BJ (cell line): ENCODE results near the gene MYO10. TPM values are rescaled to one million over a fixed set of nuclear protein-coding genes. Genes with fewer than 3 reads are reported as not detected.
"Not testable (repeated sequence)": the region's sequence is repeated elsewhere in the genome, so short reads cannot be mapped to it uniquely, and the experiment has no call there.

ENCODE experiments used
- CTCF ChIA-PET: fragments of 350-600 bp; formaldehyde crosslinking; extraction: SDS; loops from one replicate; lab custom pipeline; 2021; ENCODE audit warnings: antibody characterized with exemption, inconsistent platforms; lab: Yijun Ruan, JAX
- POLR2A ChIA-PET: fragments of 300-600 bp; sonication (Branson Sonifier 250); formaldehyde crosslinking; extraction: SDS; loops from one replicate; lab custom pipeline; 2021; ENCODE audit warnings: antibody characterized with exemption; lab: Charles Lee
- DNase-seq: peaks from one replicate; pipeline ENCODE4 v3.0.0-alpha.2; 2011; ENCODE audit warnings: low read depth
- H3K27me3 ChIP-seq: 2 replicates; pipeline ENCODE4 v1.6.0; 2011; ENCODE audit warnings: low read length; ENCODE audit not compliant: control insufficient read depth, insufficient read depth
- H3K36me3 ChIP-seq: 2 replicates; pipeline ENCODE4 v1.5.1; 2011; ENCODE audit warnings: low read length; ENCODE audit not compliant: control insufficient read depth, insufficient read depth
- H3K4me3 ChIP-seq: 2 replicates; pipeline ENCODE4 v1.5.1; 2011; ENCODE audit warnings: low read depth, mild to moderate bottlenecking, control low read depth, low read length
- CTCF ChIP-seq: IDR thresholded peaks from 2 replicates; pipeline ENCODE4 v1.5.1; 2011; ENCODE audit warnings: low read depth, mild to moderate bottlenecking, control low read depth, inconsistent platforms, low read length, moderate library complexity; ENCODE audit not compliant: insufficient read depth
- polyA plus RNA-seq: library from polyadenylated mRNA; depleted of rRNA; stranded (reverse); fragments of >200 nt; gene quantifications from 2 replicates; pipeline ENCODE4 v1.2.3, GENCODE V29; 2011

The MYO10 gene
- polyA plus RNA-seq, 1 experiment, result 17.1 TPM

GRCh38 chr5:16837305-16837704, 98.8 kb downstream of the MYO10 start:
- no peak for DNase-seq

GRCh38 chr5:16834029-16834428, 102.1 kb downstream of the MYO10 start:
- Histone ChIP-seq H3K27me3 (no peaks in the 10 kb centered on the region), H3K36me3 (no peaks in the 10 kb centered on the region; the same call in 1 of the 2 replicates), H3K4me3 (no peak overlapping the region)
- no peak for TF ChIP-seq CTCF
- CTCF ChIA-PET, result interaction anchor here (0.8 kb wide), 1 partner anchor 12 kb away, joined by 3 read pairs; no protein-coding TSS in a partner anchor
- DNase-seq, result no peak
- POLR2A ChIA-PET, result no interaction called here

More at GRCh38 chr5:16837305-16837704, 98.8 kb downstream of the MYO10 start:
- POLR2A ChIA-PET, result no interaction called here
- TF ChIP-seq CTCF, result no peak
- no peaks in the 10 kb centered on the region for H3K27me3 ChIP-seq
- CTCF ChIA-PET, result no interaction called here
- H3K4me3 ChIP-seq, result no peak overlapping the region
- H3K36me3 ChIP-seq, result peaks cover 1% of the 10 kb centered on the region; the same call in 1 of the 2 replicates

GRCh38 chr5:16831326-16831725, 104.8 kb downstream of the MYO10 start:
- H3K27me3 ChIP-seq, H3K4me3 ChIP-seq, H3K36me3 ChIP-seq, DNase-seq, POLR2A ChIA-PET: not testable (repeated sequence)
- CTCF ChIA-PET, result interaction anchor here (0.9 kb wide), 1 partner anchor 359 kb away, joined by 3 read pairs; no protein-coding TSS in a partner anchor

- CTCF ChIA-PET, result interaction anchor here (1.2 kb wide), 1 partner anchor 332 kb away, joined by 3 read pairs; no protein-coding TSS in a partner anchor
- Histone ChIP-seq H3K27me3 (no peaks in the 10 kb centered on the region), H3K36me3 (no peaks in the 10 kb centered on the region; the same call in 1 of the 2 replicates), H3K4me3 (no peak overlapping the region)
- no peak for DNase-seq
- no peak for TF ChIP-seq CTCF
- POLR2A ChIA-PET, result no interaction called here
Observed at GRCh38 chr5:16827755-16828154, 108.3 kb downstream of the MYO10 start.

GRCh38 chr5:16826379-16827125, 109.5 kb downstream of the MYO10 start:
- ChIA-PET CTCF (interaction anchor here (1.2 to 1.4 kb wide), 2 partner anchors 24 to 334 kb away, joined by 3 to 4 read pairs; no protein-coding TSS in a partner anchor), POLR2A (no interaction called here)
- Histone ChIP-seq H3K27me3 (no peaks in the 10 kb centered on the region), H3K36me3 (no peaks in the 10 kb centered on the region; the same call in 1 of the 2 replicates), H3K4me3 (no peak overlapping the region)
- TF ChIP-seq CTCF, result no peak
- no peak for DNase-seq
